Osteoblast (primary cell): ENCODE data around the gene OSBPL5. TPM values are rescaled to one million over a fixed set of nuclear protein-coding genes. Genes with fewer than 3 reads are reported as not detected.

Experiments
- DNase-seq: peaks from one replicate; pipeline ENCODE4 v3.0.0; 2011; ENCODE audit warnings: low spot score, mixed read lengths; ENCODE audit not compliant: insufficient read length; ENCODE audit errors: missing footprints
- H2AFZ ChIP-seq: 2 replicates; pipeline ENCODE4 v1.6.0; 2011; ENCODE audit warnings: mild to moderate bottlenecking, low read length
- H3K27ac ChIP-seq: 2 replicates; pipeline ENCODE4 v1.5.1; 2011; ENCODE audit warnings: mild to moderate bottlenecking, low read depth, low read length, moderate library complexity
- H3K27me3 ChIP-seq: 2 replicates; pipeline ENCODE4 v1.6.0; 2012; ENCODE audit warnings: mild to moderate bottlenecking, control low read depth, inconsistent platforms, low read length, moderate library complexity; ENCODE audit not compliant: insufficient read depth
- H3K36me3 ChIP-seq: 2 replicates; pipeline ENCODE4 v1.5.1; 2011; ENCODE audit warnings: mild to moderate bottlenecking, low read length, control low read depth, moderate library complexity; ENCODE audit not compliant: insufficient read depth
- H3K4me1 ChIP-seq: 2 replicates; pipeline ENCODE4 v1.5.1; 2011; ENCODE audit warnings: mild to moderate bottlenecking, low read length, control low read depth, moderate library complexity; ENCODE audit not compliant: insufficient read depth
- H3K4me2 ChIP-seq: 2 replicates; pipeline ENCODE4 v1.6.0; 2011; ENCODE audit warnings: mild to moderate bottlenecking, low read length; ENCODE audit not compliant: insufficient read depth
- H3K4me3 ChIP-seq: fragments of 200-600 bp; sonication (generic); 3 replicates; pipeline ENCODE4 v1.5.1; 2012; ENCODE audit warnings: mild to moderate bottlenecking, low read length, inconsistent platforms; ENCODE audit not compliant: insufficient read depth
- H3K79me2 ChIP-seq: 2 replicates; pipeline ENCODE4 v1.6.0; 2012; ENCODE audit warnings: mild to moderate bottlenecking, low read length, control low read depth, inconsistent platforms; ENCODE audit not compliant: insufficient read depth
- H3K9me3 ChIP-seq: 2 replicates; pipeline ENCODE4 v1.5.1; 2011; ENCODE audit warnings: low read depth, low read length, control low read depth
- H4K20me1 ChIP-seq: 2 replicates; pipeline ENCODE4 v1.6.0; 2012; ENCODE audit warnings: mild to moderate bottlenecking, low read length, control low read depth; ENCODE audit not compliant: insufficient read depth
- total RNA-seq: library from RNA; depleted of rRNA; stranded (reverse); fragments of >200 nt; gene quantifications from 2 replicates; pipeline ENCODE4 v1.2.3, GENCODE V29; 2012
- TF ChIP-seq, protein P1 (sequence below): IDR thresholded peaks from 2 replicates; pipeline ENCODE4 v1.5.1; 2011; ENCODE audit warnings: mild to moderate bottlenecking, low read depth, low read length, moderate library complexity; ENCODE audit errors: extremely low read depth

The OSBPL5 gene
- total RNA-seq, 1 donor, result 49.9 TPM

DNA sequence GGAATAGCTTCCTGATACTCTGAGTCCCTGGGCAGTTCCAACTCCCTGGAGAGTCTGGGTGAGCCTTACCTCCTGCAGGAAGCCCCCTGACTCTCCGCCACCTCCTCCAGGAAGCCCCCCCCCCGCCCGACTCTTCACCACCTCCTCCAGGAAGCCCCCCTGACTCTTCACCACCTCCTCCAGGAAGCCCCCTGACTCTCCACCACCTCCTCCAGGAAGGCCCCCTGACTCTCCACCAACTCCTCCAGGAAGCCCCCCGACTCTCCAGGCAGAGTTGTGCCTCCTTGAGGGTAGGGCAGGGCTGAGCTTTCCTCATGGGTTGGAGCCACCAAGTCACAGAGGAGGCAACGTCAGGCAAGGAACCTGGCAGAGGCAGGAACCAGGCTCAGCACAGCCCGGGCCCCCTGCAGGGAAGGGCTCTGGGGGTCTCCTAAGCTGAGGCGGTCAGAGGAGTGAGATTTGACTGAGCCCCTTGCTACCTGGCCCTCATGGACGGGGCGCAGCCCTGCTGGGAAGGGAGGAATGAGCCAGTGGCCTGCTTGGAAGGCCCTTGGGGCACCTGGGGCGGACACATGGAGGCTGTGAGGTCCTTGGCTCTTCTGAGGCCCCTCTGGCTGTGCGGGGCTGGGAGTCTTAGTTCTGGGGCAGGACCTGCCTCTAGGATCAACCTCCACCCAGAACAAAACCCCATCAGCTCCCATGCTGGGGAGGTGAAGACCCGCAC is 35.4 kb upstream of the OSBPL5 start:
- TF ChIP-seq, protein P1, sequence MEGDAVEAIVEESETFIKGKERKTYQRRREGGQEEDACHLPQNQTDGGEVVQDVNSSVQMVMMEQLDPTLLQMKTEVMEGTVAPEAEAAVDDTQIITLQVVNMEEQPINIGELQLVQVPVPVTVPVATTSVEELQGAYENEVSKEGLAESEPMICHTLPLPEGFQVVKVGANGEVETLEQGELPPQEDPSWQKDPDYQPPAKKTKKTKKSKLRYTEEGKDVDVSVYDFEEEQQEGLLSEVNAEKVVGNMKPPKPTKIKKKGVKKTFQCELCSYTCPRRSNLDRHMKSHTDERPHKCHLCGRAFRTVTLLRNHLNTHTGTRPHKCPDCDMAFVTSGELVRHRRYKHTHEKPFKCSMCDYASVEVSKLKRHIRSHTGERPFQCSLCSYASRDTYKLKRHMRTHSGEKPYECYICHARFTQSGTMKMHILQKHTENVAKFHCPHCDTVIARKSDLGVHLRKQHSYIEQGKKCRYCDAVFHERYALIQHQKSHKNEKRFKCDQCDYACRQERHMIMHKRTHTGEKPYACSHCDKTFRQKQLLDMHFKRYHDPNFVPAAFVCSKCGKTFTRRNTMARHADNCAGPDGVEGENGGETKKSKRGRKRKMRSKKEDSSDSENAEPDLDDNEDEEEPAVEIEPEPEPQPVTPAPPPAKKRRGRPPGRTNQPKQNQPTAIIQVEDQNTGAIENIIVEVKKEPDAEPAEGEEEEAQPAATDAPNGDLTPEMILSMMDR, result no peak
- no peak overlapping the region for H3K27ac ChIP-seq
- H3K4me1 ChIP-seq, result no peaks in the 10 kb centered on the region
- DNase-seq, result peak; percentile 78
- H4K20me1 ChIP-seq, result no peaks in the 10 kb centered on the region
- H3K79me2 ChIP-seq, result no peaks in the 10 kb centered on the region
- peaks cover 40% of the 10 kb centered on the region for H3K27me3 ChIP-seq
- no peaks in the 10 kb centered on the region for H3K9me3 ChIP-seq
- H2AFZ ChIP-seq, result no peak overlapping the region
- no peak overlapping the region for H3K4me2 ChIP-seq
- no peaks in the 10 kb centered on the region for H3K36me3 ChIP-seq
- no peak overlapping the region for H3K4me3 ChIP-seq

DNA sequence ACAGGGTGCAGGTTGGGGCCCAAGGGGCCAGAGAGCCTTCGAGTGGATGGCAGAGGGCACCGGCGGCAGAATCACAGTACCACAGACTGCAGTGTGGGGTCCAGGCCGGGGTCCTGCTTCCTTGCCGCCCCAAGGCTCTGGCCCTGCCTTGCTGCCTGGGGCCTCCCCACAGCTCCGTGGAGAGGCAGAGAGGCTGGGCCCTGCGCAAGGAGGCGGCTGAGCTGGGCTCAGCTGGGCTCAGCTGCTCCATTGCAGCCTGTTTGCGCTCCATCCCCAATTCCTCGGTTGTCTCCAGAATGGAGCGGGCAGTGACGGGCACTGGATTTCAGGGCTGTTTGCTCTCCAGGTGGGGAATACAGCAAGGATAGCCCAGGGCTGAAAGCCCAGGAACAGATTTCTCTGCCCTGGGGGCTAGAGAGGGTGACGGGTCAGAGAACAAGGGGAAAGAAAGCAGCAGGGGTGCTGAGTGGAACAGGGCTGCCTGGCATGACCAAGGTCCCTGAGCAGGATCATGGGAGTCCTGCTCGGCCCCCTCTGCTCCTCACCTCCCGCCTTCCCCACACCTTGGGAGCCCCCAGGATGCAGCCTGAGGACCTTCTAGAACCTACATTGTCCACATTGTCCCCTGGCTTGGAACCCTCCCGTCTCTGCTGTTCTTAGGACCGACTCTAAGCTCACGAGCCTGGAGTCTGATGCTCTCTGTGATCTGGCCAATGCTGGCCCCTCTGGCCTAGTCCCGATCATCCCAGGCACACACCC is 34.6 kb upstream of the OSBPL5 start:
- no peak overlapping the region for H3K27ac ChIP-seq
- no peaks in the 10 kb centered on the region for H3K36me3 ChIP-seq
- no peaks in the 10 kb centered on the region for H4K20me1 ChIP-seq
- H3K79me2 ChIP-seq, result no peaks in the 10 kb centered on the region
- peaks cover 36% of the 10 kb centered on the region for H3K27me3 ChIP-seq
- TF ChIP-seq, protein P1, result no peak
- no peaks in the 10 kb centered on the region for H3K9me3 ChIP-seq
- no peaks in the 10 kb centered on the region for H3K4me1 ChIP-seq
- H3K4me3 ChIP-seq, result no peak overlapping the region
- no peak overlapping the region for H2AFZ ChIP-seq
- peak; percentile 80 for DNase-seq
- no peak overlapping the region for H3K4me2 ChIP-seq

DNA sequence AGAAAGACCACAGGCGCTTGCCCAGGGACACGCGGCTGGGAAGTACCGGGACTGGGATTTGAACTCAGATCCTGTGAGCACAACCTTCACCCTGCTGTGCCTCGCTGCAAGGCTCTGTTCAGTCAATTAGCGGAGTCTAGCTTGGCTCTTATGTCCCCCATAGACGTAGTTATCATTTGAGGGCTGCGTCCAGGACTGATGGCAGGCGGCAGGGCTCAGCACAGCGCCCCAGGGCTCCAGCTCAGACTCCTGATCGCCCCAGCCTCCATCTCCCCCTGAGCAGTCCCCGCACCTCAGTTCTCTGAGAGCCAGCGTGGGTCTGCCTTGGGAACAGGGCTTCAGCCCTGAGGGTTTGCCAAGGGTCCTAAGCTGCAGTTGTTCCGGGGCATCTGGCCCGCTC is 33.7 kb upstream of the OSBPL5 start:
- Histone ChIP-seq H3K4me1 (no peaks in the 10 kb centered on the region), H2AFZ (no peak overlapping the region), H3K79me2 (no peaks in the 10 kb centered on the region), H3K27ac (no peak overlapping the region), H4K20me1 (no peaks in the 10 kb centered on the region), H3K4me3 (no peak overlapping the region), H3K9me3 (no peaks in the 10 kb centered on the region), H3K4me2 (no peak overlapping the region), H3K36me3 (no peaks in the 10 kb centered on the region), H3K27me3 (peaks cover 33% of the 10 kb centered on the region)
- TF ChIP-seq, protein P1, result no peak
- DNase-seq, result peak; percentile 35

DNA sequence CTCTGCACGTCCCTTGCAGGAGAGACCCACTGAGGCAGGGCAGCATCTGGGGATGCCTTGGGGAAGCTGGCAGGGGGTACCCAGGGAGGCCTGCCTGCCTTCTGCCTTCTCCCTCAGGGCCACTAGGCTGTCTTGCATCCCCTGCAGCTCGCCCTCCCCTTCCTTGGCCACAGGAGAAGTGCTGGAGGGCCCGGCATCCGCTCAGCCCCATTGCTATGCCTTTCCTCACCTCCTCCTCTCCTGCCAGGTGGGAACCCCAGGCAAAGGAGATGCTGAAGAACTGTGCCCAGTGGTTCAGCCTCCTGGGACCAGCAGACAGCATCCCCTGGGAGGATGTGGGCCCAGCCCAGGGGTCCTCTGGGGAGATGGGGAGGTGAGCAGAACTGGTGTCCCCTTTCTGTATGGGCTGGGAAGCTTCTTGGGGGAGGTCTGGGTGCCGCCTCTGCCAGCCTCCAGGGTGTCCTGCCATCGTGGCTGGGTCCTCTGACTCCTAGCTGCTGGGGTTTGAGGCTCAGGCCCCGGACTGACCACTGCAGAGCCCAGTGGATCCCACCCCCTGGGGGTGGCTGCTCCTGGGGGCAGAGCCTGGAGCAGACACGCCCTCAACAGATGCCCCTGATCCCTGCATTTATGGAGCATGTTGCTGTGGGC is 32.9 kb upstream of the OSBPL5 start:
- Histone ChIP-seq H3K27ac (no peak overlapping the region), H4K20me1 (no peaks in the 10 kb centered on the region), H3K4me1 (no peaks in the 10 kb centered on the region), H3K4me3 (no peak overlapping the region), H3K4me2 (no peak overlapping the region), H3K27me3 (peaks cover 25% of the 10 kb centered on the region), H3K9me3 (no peaks in the 10 kb centered on the region), H2AFZ (no peak overlapping the region), H3K36me3 (no peaks in the 10 kb centered on the region), H3K79me2 (no peaks in the 10 kb centered on the region)
- DNase-seq, result peak; percentile 73
- TF ChIP-seq, protein P1, result no peak
